Measurements from ENCODE around the gene PTGFRN. TPM values are rescaled to one million over a fixed set of nuclear protein-coding genes. Genes with fewer than 3 reads are reported as not detected.
"Not testable (repeated sequence)": the region's sequence is repeated elsewhere in the genome, so short reads cannot be mapped to it uniquely, and the experiment has no call there.

Gene PTGFRN
- total RNA-seq, 2 donors from 2014 or later = 0.94 to 1.3 TPM

GRCh38 chr1:116929961-116930592 lies 20.4 kb downstream of the PTGFRN start:
- H3K9me3 ChIP-seq (ENCODE audit: control insufficient read depth, low read length, poor library complexity, severe bottlenecking) = no peaks in the 10 kb centered on the region
- H3K27me3 Mint-ChIP-seq = no peaks in the 10 kb centered on the region
- no peak for ATAC-seq
- H3K4me3 Mint-ChIP-seq = no peak overlapping the region
- DNase-seq = no peak
- H3K36me3 Mint-ChIP-seq (ENCODE audit: low read depth) = no peaks in the 10 kb centered on the region
- H3K4me1 Mint-ChIP-seq = peaks cover 21% of the 10 kb centered on the region
- H3K27ac Mint-ChIP-seq = no peak overlapping the region

- no peak for ATAC-seq
- Mint-ChIP-seq H3K4me3 (no peak overlapping the region), H3K36me3 (ENCODE audit: low read depth) (no peaks in the 10 kb centered on the region), H3K4me1 (peaks cover 22% of the 10 kb centered on the region), H3K27ac (no peak overlapping the region), H3K27me3 (no peaks in the 10 kb centered on the region)
- DNase-seq = no peak
- H3K9me3 ChIP-seq (ENCODE audit: control insufficient read depth, low read length, poor library complexity, severe bottlenecking) = no peaks in the 10 kb centered on the region
Observed at GRCh38 chr1:116931016-116931918, 21.6 kb downstream of the PTGFRN start.

- H3K4me1 Mint-ChIP-seq = peaks cover 22% of the 10 kb centered on the region
- no peaks in the 10 kb centered on the region for H3K36me3 Mint-ChIP-seq (ENCODE audit: low read depth)
- peak overlapping the region; percentile 55 for H3K4me3 Mint-ChIP-seq
- no peaks in the 10 kb centered on the region for H3K27me3 Mint-ChIP-seq
- ATAC-seq = peak; percentile 96
- no peak for DNase-seq
- H3K9me3 ChIP-seq (ENCODE audit: control insufficient read depth, low read length, poor library complexity, severe bottlenecking) = no peaks in the 10 kb centered on the region
- H3K27ac Mint-ChIP-seq = no peak overlapping the region
Observed at GRCh38 chr1:116933606-116934515, 24.1 kb downstream of the PTGFRN start.

GRCh38 chr1:116934586-116935207 lies 25.0 kb downstream of the PTGFRN start:
- peak; percentile 21 for ATAC-seq

GRCh38 chr1:116938216-116938615 lies 28.5 kb downstream of the PTGFRN start:
- Mint-ChIP-seq H3K27ac (peak overlapping the region; percentile 41), H3K36me3 (ENCODE audit: low read depth) (no peaks in the 10 kb centered on the region), H3K27me3 (no peaks in the 10 kb centered on the region), H3K4me1 (peaks cover 24% of the 10 kb centered on the region), H3K4me3 (no peak overlapping the region)
- no peaks in the 10 kb centered on the region for H3K9me3 ChIP-seq (ENCODE audit: control insufficient read depth, low read length, poor library complexity, severe bottlenecking)
- ATAC-seq (no peak), DNase-seq (no peak)

More at GRCh38 chr1:116934586-116935207, 25.0 kb downstream of the PTGFRN start:
- Mint-ChIP-seq H3K36me3 (ENCODE audit: low read depth) (no peaks in the 10 kb centered on the region), H3K27ac (no peak overlapping the region), H3K4me1 (peaks cover 22% of the 10 kb centered on the region), H3K4me3 (peak overlapping the region; percentile 52), H3K27me3 (no peaks in the 10 kb centered on the region)
- H3K9me3 ChIP-seq (ENCODE audit: control insufficient read depth, low read length, poor library complexity, severe bottlenecking) = no peaks in the 10 kb centered on the region
- DNase-seq = no peak

GRCh38 chr1:116939780-116940543 lies 30.2 kb downstream of the PTGFRN start:
- not testable (repeated sequence) for H3K27me3 Mint-ChIP-seq; DNase-seq; H3K4me3 Mint-ChIP-seq; ATAC-seq; H3K27ac Mint-ChIP-seq; H3K36me3 Mint-ChIP-seq (ENCODE audit: low read depth); H3K9me3 ChIP-seq (ENCODE audit: control insufficient read depth, low read length, poor library complexity, severe bottlenecking)
- peaks cover 11% of the 10 kb centered on the region for H3K4me1 Mint-ChIP-seq

- Mint-ChIP-seq H3K4me3 (no peak overlapping the region), H3K27me3 (no peaks in the 10 kb centered on the region), H3K36me3 (ENCODE audit: low read depth) (no peaks in the 10 kb centered on the region), H3K4me1 (peaks cover 19% of the 10 kb centered on the region), H3K27ac (peak overlapping the region; percentile 78)
- DNase-seq (no peak), ATAC-seq (no peak)
- no peaks in the 10 kb centered on the region for H3K9me3 ChIP-seq (ENCODE audit: control insufficient read depth, low read length, poor library complexity, severe bottlenecking)
Observed at GRCh38 chr1:116940814-116941599, 31.3 kb downstream of the PTGFRN start.

GRCh38 chr1:116941670-116942069 lies 32.0 kb downstream of the PTGFRN start:
- Mint-ChIP-seq H3K27ac (peak overlapping the region; percentile 78), H3K27me3 (no peaks in the 10 kb centered on the region), H3K4me3 (no peak overlapping the region), H3K4me1 (peaks cover 21% of the 10 kb centered on the region), H3K36me3 (ENCODE audit: low read depth) (no peaks in the 10 kb centered on the region)
- no peak for ATAC-seq
- H3K9me3 ChIP-seq (ENCODE audit: control insufficient read depth, low read length, poor library complexity, severe bottlenecking) = no peaks in the 10 kb centered on the region
- DNase-seq = no peak

GRCh38 chr1:116942344-116942743 lies 32.6 kb downstream of the PTGFRN start:
- H3K27ac Mint-ChIP-seq = peak overlapping the region; percentile 78
- no peaks in the 10 kb centered on the region for H3K36me3 Mint-ChIP-seq (ENCODE audit: low read depth)
- ATAC-seq (peak; percentile 95), DNase-seq (no peak)
- peaks cover 21% of the 10 kb centered on the region for H3K4me1 Mint-ChIP-seq
- H3K4me3 Mint-ChIP-seq = no peak overlapping the region
- no peaks in the 10 kb centered on the region for H3K9me3 ChIP-seq (ENCODE audit: control insufficient read depth, low read length, poor library complexity, severe bottlenecking)
- H3K27me3 Mint-ChIP-seq = no peaks in the 10 kb centered on the region

- ATAC-seq = no peak
- Mint-ChIP-seq H3K27ac (no peak overlapping the region), H3K4me3 (no peak overlapping the region), H3K36me3 (ENCODE audit: low read depth) (no peaks in the 10 kb centered on the region), H3K4me1 (peaks cover 21% of the 10 kb centered on the region), H3K27me3 (no peaks in the 10 kb centered on the region)
- no peak for DNase-seq
- no peaks in the 10 kb centered on the region for H3K9me3 ChIP-seq (ENCODE audit: control insufficient read depth, low read length, poor library complexity, severe bottlenecking)
Observed at GRCh38 chr1:116943438-116943837, 33.7 kb downstream of the PTGFRN start.

- peaks cover 21% of the 10 kb centered on the region for H3K4me1 Mint-ChIP-seq
- no peak for DNase-seq
- no peak overlapping the region for H3K4me3 Mint-ChIP-seq
- ATAC-seq = no peak
- H3K9me3 ChIP-seq (ENCODE audit: control insufficient read depth, low read length, poor library complexity, severe bottlenecking) = no peaks in the 10 kb centered on the region
- no peak overlapping the region for H3K27ac Mint-ChIP-seq
- no peaks in the 10 kb centered on the region for H3K36me3 Mint-ChIP-seq (ENCODE audit: low read depth)
- no peaks in the 10 kb centered on the region for H3K27me3 Mint-ChIP-seq
Observed at GRCh38 chr1:116944613-116945012, 34.9 kb downstream of the PTGFRN start.

Data from T-helper 17 cell (primary cell).